Keratinocyte (primary cell): ENCODE data around the gene CCDC157. TPM values are rescaled to one million over a fixed set of nuclear protein-coding genes. Genes with fewer than 3 reads are reported as not detected.

ENCODE experiments used
- DNase-seq: peaks from one replicate; pipeline ENCODE4 v3.0.0-alpha.2; 2011; ENCODE audit warnings: low read depth, missing footprints, low spot score
- FAIRE-seq: peaks from 2 replicates; lab custom pipeline; 2011; peaks lifted over from hg19 to GRCh38; lab: Jason Lieb, UNC
- H2AFZ ChIP-seq: 2 replicates; pipeline ENCODE4 v1.6.0; 2012; ENCODE audit warnings: low read length, control low read depth, inconsistent platforms; ENCODE audit not compliant: control insufficient read depth
- H3K27ac ChIP-seq: 2 replicates; pipeline ENCODE4 v1.5.1; 2011; ENCODE audit warnings: low read length; ENCODE audit not compliant: control insufficient read depth, insufficient read depth
- H3K27me3 ChIP-seq: 3 replicates; pipeline ENCODE4 v1.6.0; 2011; ENCODE audit warnings: low read length; ENCODE audit not compliant: control insufficient read depth, insufficient read depth; ENCODE audit errors: extremely low read depth
- H3K36me3 ChIP-seq, 2 experiments: 2 replicates in 1 of 2; 3 replicates in 1 of 2; pipeline ENCODE4 v1.5.1; 2011; ENCODE audit warnings: low read length in 2 of 2, mild to moderate bottlenecking in 1 of 2; ENCODE audit not compliant: control insufficient read depth in 2 of 2, insufficient read depth in 2 of 2; ENCODE audit errors: extremely low read depth in 1 of 2
- H3K4me1 ChIP-seq: 3 replicates; pipeline ENCODE4 v1.5.1; 2011; ENCODE audit warnings: low read length; ENCODE audit not compliant: control insufficient read depth, insufficient read depth; ENCODE audit errors: extremely low read depth
- H3K4me2 ChIP-seq: 3 replicates; pipeline ENCODE4 v1.6.0; 2011; ENCODE audit warnings: low read depth, low read length; ENCODE audit not compliant: control insufficient read depth, insufficient read depth; ENCODE audit errors: extremely low read depth
- H3K4me3 ChIP-seq, 3 experiments: fragments of 200-600 bp in 1 of 3; sonication (generic) in 1 of 3; 2 replicates in 2 of 3; 3 replicates in 1 of 3; pipeline ENCODE4 v1.5.1; 2011 to 2016; ENCODE audit warnings: low read length in 3 of 3, mild to moderate bottlenecking in 3 of 3, control low read depth in 2 of 3, inconsistent platforms in 1 of 3, low read depth in 1 of 3, mixed read lengths in 1 of 3, mixed run types in 1 of 3, moderate library complexity in 1 of 3; ENCODE audit not compliant: control insufficient read depth in 2 of 3, insufficient read depth in 2 of 3; ENCODE audit errors: extremely low read depth in 1 of 3
- H3K79me2 ChIP-seq: 2 replicates; pipeline ENCODE4 v1.6.0; 2012; ENCODE audit warnings: low read length; ENCODE audit not compliant: control insufficient read depth, insufficient read depth
- H3K9ac ChIP-seq: 3 replicates; pipeline ENCODE4 v1.6.0; 2011; ENCODE audit warnings: low read length; ENCODE audit not compliant: control insufficient read depth, insufficient read depth; ENCODE audit errors: extremely low read depth
- H3K9me1 ChIP-seq: 3 replicates; pipeline ENCODE4 v1.6.0; 2011; ENCODE audit warnings: low read length; ENCODE audit not compliant: control insufficient read depth, insufficient read depth; ENCODE audit errors: extremely low read depth
- H3K9me3 ChIP-seq: 2 replicates; pipeline ENCODE4 v1.5.1; 2012; ENCODE audit warnings: low read depth, low read length; ENCODE audit not compliant: control insufficient read depth
- H4K20me1 ChIP-seq: 3 replicates; pipeline ENCODE4 v1.6.0; 2011; ENCODE audit warnings: low read length; ENCODE audit not compliant: control insufficient read depth, insufficient read depth; ENCODE audit errors: extremely low read depth
- CTCF ChIP-seq, 3 experiments: IDR thresholded peaks in 1 of 3; conservative IDR thresholded peaks in 1 of 3; optimal IDR thresholded peaks in 1 of 3; 2 replicates in 2 of 3; 3 replicates in 1 of 3; pipeline versions ENCODE3 to v1.5.1; 2011; ENCODE audit warnings: low read length in 3 of 3, mild to moderate bottlenecking in 3 of 3, moderate library complexity in 2 of 3, control low read depth in 1 of 3, inconsistent platforms in 1 of 3; ENCODE audit not compliant: insufficient read depth in 2 of 3; ENCODE audit errors: extremely low read depth in 1 of 3
- EZH2 ChIP-seq: IDR thresholded peaks from one replicate; pipeline ENCODE4 v1.6.1; 2012; ENCODE audit warnings: inconsistent platforms, mild to moderate bottlenecking, low read length, moderate library complexity
- dilution Hi-C: fragments of 300-500 bp; cut with MboI; formaldehyde crosslinking; loops from one replicate; pipeline ENCODE4 v1.7.0; 2020; ENCODE audit warnings: low sequenced_read_pairs; ENCODE audit not compliant: extremely low pct_ligation_motif_present
- polyA plus RNA-seq, 5 experiments: library from polyadenylated mRNA; depleted of rRNA in 3 of 5; stranded (reverse) in 3 of 5; stranded (forward) in 1 of 5; unstranded in 1 of 5; fragments of >200 nt; gene quantifications; 1 replicate in 1 of 5; 2 replicates in 3 of 5; 3 replicates in 1 of 5; pipeline versions ENCODE4 v1.2.1 to v1.2.3, GENCODE V29; 2011 to 2012; ENCODE audit warnings: missing spikeins in 2 of 5, low read depth in 1 of 5, low replicate concordance in 1 of 5
- small RNA-seq, 3 experiments: library from RNA; depleted of rRNA; stranded (forward); fragments of <200 nt; gene quantifications; one replicate each; pipeline ENCODE3, GENCODE V24; 2012; ENCODE audit warnings: low read depth in 3 of 3, low replicate concordance in 1 of 3; ENCODE audit not compliant: insufficient read length in 3 of 3

Gene CCDC157
- polyA plus RNA-seq, 1 donor (not counting 4 experiments of a cell fraction or from before 2014, with no cell fraction given): 1.3 TPM

- peak within 1 kb of the TSS; percentile 95 for H3K27ac ChIP-seq
- DNase-seq (no peak), FAIRE-seq (no peak)
- H2AFZ ChIP-seq: peak within 1 kb of the TSS; percentile 68
- H3K9ac ChIP-seq: peak within 1 kb of the TSS; percentile 89
- H3K4me2 ChIP-seq: peak within 1 kb of the TSS; percentile 88
- no peaks in the 10 kb centered on the region for H3K9me3 ChIP-seq
- no peaks in the 10 kb centered on the region for H3K79me2 ChIP-seq
- H3K9me1 ChIP-seq: no peaks in the 10 kb centered on the region
- H3K4me3 ChIP-seq: peak within 1 kb of the TSS; percentile 43 to 80 (median 66)
- H3K4me1 ChIP-seq: peaks cover 55% of the 10 kb centered on the region
- no peaks in the 10 kb centered on the region for H4K20me1 ChIP-seq
- H3K36me3 ChIP-seq: peaks cover 2 to 8% of the 10 kb centered on the region in 2 experiments
- dilution Hi-C loops: no loop called here
- TF ChIP-seq EZH2 (no peak), CTCF (optimal IDR thresholded peaks at IDR 0.05 in 1 of 3, IDR thresholded peaks at IDR 0.05 in 1 of 3, conservative IDR thresholded peaks at IDR 0.05 in 1 of 3; ENCODE audit: extremely low read depth in 1 of 3, insufficient read depth in 2 of 3, low read length in 3 of 3) (no peak)
- H3K27me3 ChIP-seq: no peaks in the 10 kb centered on the region
Observed at GRCh38 chr22:30425616-30426387, 69.0 kb downstream of the CCDC157 start, which contains the start of gene MTFP1. MTFP1 (plus strand) TSS chr22:30425768; CDS start chr22:30425880, 112 bp downstream.

Small RNAs within 50 kb of the gene (small RNA-seq; reads per million reads assigned to genes)
- gene AC004832.3 (0 reads per million in 3 experiments), gene RNU6-564P (0 to 0.50 (median 0) reads per million in 3 experiments)

Other genes with a start within 250 kb of the CCDC157 start
- gene LIF, start 110.2 kb upstream of the CCDC157 start, polyA plus RNA-seq: 1.2 to 14.3 TPM (median 3.1 TPM) in 3 replicates
- not detected in 3 replicates for gene OSM, start 90.2 kb upstream of the CCDC157 start, polyA plus RNA-seq
- gene CASTOR1, start 67.5 kb upstream of the CCDC157 start, polyA plus RNA-seq: 6.7 to 20.0 TPM (median 9.1 TPM) in 3 replicates
- gene TBC1D10A, start 30.1 kb upstream of the CCDC157 start, polyA plus RNA-seq: 15.0 to 27.4 TPM (median 17.8 TPM) in 3 replicates
- gene SF3A1, start 113 bp upstream of the CCDC157 start, polyA plus RNA-seq: 17.9 to 63.6 TPM (median 34.2 TPM) in 3 replicates
- gene RNF215, start 30.4 kb downstream of the CCDC157 start, polyA plus RNA-seq: 5.1 to 17.0 TPM (median 8.3 TPM) in 3 replicates
- 103 to 146 TPM (median 129 TPM) in 3 replicates for gene SEC14L2, start 40.0 kb downstream of the CCDC157 start, polyA plus RNA-seq
- 5.7 to 13.7 TPM (median 8.4 TPM) in 3 replicates for gene MTFP1, start 68.8 kb downstream of the CCDC157 start, polyA plus RNA-seq
- not detected in 3 replicates for gene SEC14L3, start 115.0 kb downstream of the CCDC157 start, polyA plus RNA-seq
- gene SEC14L4, start 148.7 kb downstream of the CCDC157 start, polyA plus RNA-seq: 0.05 to 0.08 TPM (median 0.06 TPM) in 3 replicates
- 0.10 TPM in 1 of 3 replicates, not detected in the others for gene SEC14L6, start 189.7 kb downstream of the CCDC157 start, polyA plus RNA-seq
- gene GAL3ST1, start 217.7 kb downstream of the CCDC157 start, polyA plus RNA-seq: not detected in 3 replicates
- 94.9 to 116 TPM (median 95.7 TPM) in 3 replicates for gene PES1, start 234.9 kb downstream of the CCDC157 start, polyA plus RNA-seq